HG03280 (cell line): ENCODE results near the gene DAAM2.

Experiments used
- ATAC-seq: cut with Tn5 transposase; IDR thresholded peaks from one replicate; pipeline ENCODE4 v1.9.1; 2021; ENCODE audit warnings: mild to moderate bottlenecking, moderate library complexity; ENCODE audit not compliant: unreplicated experiment

DAAM2 gene

GRCh38 chr6:39791850-39792539, at the start of gene DAAM2:
Gene DAAM2, plus strand, starts transcription at chr6:39792376. Its CDS starts 63,927 bp downstream, at chr6:39856303.
- no peak for ATAC-seq

GRCh38 chr6:39746795-39747194, 45.4 kb upstream of the DAAM2 start:
- no peak for ATAC-seq

GRCh38 chr6:39752835-39753724, 39.1 kb upstream of the DAAM2 start:
- ATAC-seq: no peak

GRCh38 chr6:39753725-39754045, 38.5 kb upstream of the DAAM2 start:
- ATAC-seq: no peak

GRCh38 chr6:39754514-39755115, 37.6 kb upstream of the DAAM2 start:
- ATAC-seq: no peak

GRCh38 chr6:39755231-39755630, 36.9 kb upstream of the DAAM2 start:
- ATAC-seq: no peak

- no peak for ATAC-seq
These were observed 35.6 kb upstream of the DAAM2 start for GRCh38 chr6:39756582-39756981.

GRCh38 chr6:39758905-39759605, 33.1 kb upstream of the DAAM2 start:
- ATAC-seq: no peak

- ATAC-seq: no peak
These were observed 31.8 kb upstream of the DAAM2 start for GRCh38 chr6:39760226-39760952.

- no peak for ATAC-seq
These were observed 26.6 kb upstream of the DAAM2 start for GRCh38 chr6:39765508-39766065.

GRCh38 chr6:39769012-39769411, 23.2 kb upstream of the DAAM2 start:
- no peak for ATAC-seq

GRCh38 chr6:39770446-39770845, 21.7 kb upstream of the DAAM2 start:
- no peak for ATAC-seq

GRCh38 chr6:39772559-39773273, 19.5 kb upstream of the DAAM2 start:
- ATAC-seq: no peak

- no peak for ATAC-seq
These were observed 18.4 kb upstream of the DAAM2 start for GRCh38 chr6:39773782-39774181.

GRCh38 chr6:39776581-39776980, 15.6 kb upstream of the DAAM2 start:
- ATAC-seq: no peak

- no peak for ATAC-seq
These were observed 15.0 kb upstream of the DAAM2 start for GRCh38 chr6:39777218-39777617.

- ATAC-seq: no peak
These were observed 14.5 kb upstream of the DAAM2 start for GRCh38 chr6:39777661-39778060.

GRCh38 chr6:39778581-39779255, 13.5 kb upstream of the DAAM2 start:
- no peak for ATAC-seq

GRCh38 chr6:39785281-39785680, 6.9 kb upstream of the DAAM2 start:
- no peak for ATAC-seq
